MCF 10A (cell line): ENCODE measurements around the gene EGFL8. TPM values are rescaled to one million over a fixed set of nuclear protein-coding genes. Genes with fewer than 3 reads are reported as not detected.

Experiments
- BruUV-seq: library from RNA; stranded (reverse); fragments of 400-500 nt; replicated peaks from 2 replicates; lab custom pipeline; 2021; lab: Mats Ljungman, UMichigan
- CTCF ChIA-PET: fragments of 300-600 bp; sonication (Branson Sonifier 250); formaldehyde crosslinking; extraction: SDS; loops from one replicate; lab custom pipeline; 2021; ENCODE audit warnings: antibody characterized with exemption, inconsistent platforms; lab: Yijun Ruan, JAX
- POLR2A ChIA-PET: fragments of 300-600, 350-650 bp; sonication (Branson Sonifier 250); formaldehyde crosslinking; extraction: SDS; loops from one replicate; lab custom pipeline; 2020; ENCODE audit warnings: antibody characterized with exemption, inconsistent platforms; lab: Yijun Ruan, JAX
- DNase-seq: peaks from one replicate; pipeline ENCODE4 v3.0.0-alpha.2; 2018; ENCODE audit not compliant: unreplicated experiment
- H3K27ac Mint-ChIP-seq: one replicate; pipeline ENCODE4 v1.8.0; 2022; ENCODE audit warnings: mild to moderate bottlenecking, low read depth, mixed read lengths; ENCODE audit not compliant: unreplicated experiment
- H3K27me3 Mint-ChIP-seq: one replicate; pipeline ENCODE4 v1.8.0; 2022; ENCODE audit warnings: mixed read lengths; ENCODE audit not compliant: insufficient read depth, unreplicated experiment
- H3K36me3 Mint-ChIP-seq: one replicate; pipeline ENCODE4 v1.8.0; 2022; ENCODE audit warnings: mild to moderate bottlenecking, moderate library complexity, mixed read lengths; ENCODE audit not compliant: insufficient read depth, unreplicated experiment
- H3K4me1 Mint-ChIP-seq: one replicate; pipeline ENCODE4 v1.8.0; 2022; ENCODE audit warnings: mixed read lengths; ENCODE audit not compliant: insufficient read depth, unreplicated experiment
- H3K4me3 Mint-ChIP-seq: one replicate; pipeline ENCODE4 v1.8.0; 2022; ENCODE audit warnings: mild to moderate bottlenecking, moderate library complexity, mixed read lengths; ENCODE audit not compliant: unreplicated experiment
- H3K9me3 Mint-ChIP-seq: one replicate; pipeline ENCODE4 v1.8.0; 2022; ENCODE audit warnings: mixed read lengths; ENCODE audit not compliant: unreplicated experiment
- intact Hi-C: fragments of 100-400 bp; cut with micrococcal nuclease; formaldehyde crosslinking; loops from 2 replicates; pipeline ENCODE4 v1.14.1; 2022
- total RNA-seq: library from RNA; stranded (reverse); gene quantifications from 2 replicates; pipeline ENCODE4 v1.2.3, GENCODE V29; 2022
- TF ChIP-seq, protein P1 (sequence below): fragments of 200-600 bp; IDR thresholded peaks from one replicate; pipeline ENCODE4 v1.8.0; 2022; ENCODE audit warnings: antibody characterized with exemption, mild to moderate bottlenecking; ENCODE audit not compliant: unreplicated experiment

Gene EGFL8
- total RNA-seq, 1 experiment from 2014 or later = 3.1 TPM

- ChIA-PET CTCF (interaction anchor here (0.6 kb wide), 1 partner anchor 355 kb away, joined by 4 read pairs; no protein-coding TSS in a partner anchor), POLR2A (no interaction called here)
- BruUV-seq = no TSS peak
- peaks cover 10% of the 10 kb centered on the region for H3K36me3 Mint-ChIP-seq
- TF ChIP-seq, protein P1, sequence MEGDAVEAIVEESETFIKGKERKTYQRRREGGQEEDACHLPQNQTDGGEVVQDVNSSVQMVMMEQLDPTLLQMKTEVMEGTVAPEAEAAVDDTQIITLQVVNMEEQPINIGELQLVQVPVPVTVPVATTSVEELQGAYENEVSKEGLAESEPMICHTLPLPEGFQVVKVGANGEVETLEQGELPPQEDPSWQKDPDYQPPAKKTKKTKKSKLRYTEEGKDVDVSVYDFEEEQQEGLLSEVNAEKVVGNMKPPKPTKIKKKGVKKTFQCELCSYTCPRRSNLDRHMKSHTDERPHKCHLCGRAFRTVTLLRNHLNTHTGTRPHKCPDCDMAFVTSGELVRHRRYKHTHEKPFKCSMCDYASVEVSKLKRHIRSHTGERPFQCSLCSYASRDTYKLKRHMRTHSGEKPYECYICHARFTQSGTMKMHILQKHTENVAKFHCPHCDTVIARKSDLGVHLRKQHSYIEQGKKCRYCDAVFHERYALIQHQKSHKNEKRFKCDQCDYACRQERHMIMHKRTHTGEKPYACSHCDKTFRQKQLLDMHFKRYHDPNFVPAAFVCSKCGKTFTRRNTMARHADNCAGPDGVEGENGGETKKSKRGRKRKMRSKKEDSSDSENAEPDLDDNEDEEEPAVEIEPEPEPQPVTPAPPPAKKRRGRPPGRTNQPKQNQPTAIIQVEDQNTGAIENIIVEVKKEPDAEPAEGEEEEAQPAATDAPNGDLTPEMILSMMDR = no peak
- no peaks in the 10 kb centered on the region for H3K9me3 Mint-ChIP-seq
- H3K27ac Mint-ChIP-seq = no peak overlapping the region
- DNase-seq = no peak
- H3K27me3 Mint-ChIP-seq = no peaks in the 10 kb centered on the region
- no peak overlapping the region for H3K4me3 Mint-ChIP-seq
- H3K4me1 Mint-ChIP-seq = peaks cover 23% of the 10 kb centered on the region
- intact Hi-C loops = loop anchor here (10.0 kb wide), 1 partner anchor 175 kb away; the partner anchor contains the start of gene DXO
These were observed 14.2 kb upstream of the EGFL8 start for GRCh38 chr6:32149932-32150870.

DNA sequence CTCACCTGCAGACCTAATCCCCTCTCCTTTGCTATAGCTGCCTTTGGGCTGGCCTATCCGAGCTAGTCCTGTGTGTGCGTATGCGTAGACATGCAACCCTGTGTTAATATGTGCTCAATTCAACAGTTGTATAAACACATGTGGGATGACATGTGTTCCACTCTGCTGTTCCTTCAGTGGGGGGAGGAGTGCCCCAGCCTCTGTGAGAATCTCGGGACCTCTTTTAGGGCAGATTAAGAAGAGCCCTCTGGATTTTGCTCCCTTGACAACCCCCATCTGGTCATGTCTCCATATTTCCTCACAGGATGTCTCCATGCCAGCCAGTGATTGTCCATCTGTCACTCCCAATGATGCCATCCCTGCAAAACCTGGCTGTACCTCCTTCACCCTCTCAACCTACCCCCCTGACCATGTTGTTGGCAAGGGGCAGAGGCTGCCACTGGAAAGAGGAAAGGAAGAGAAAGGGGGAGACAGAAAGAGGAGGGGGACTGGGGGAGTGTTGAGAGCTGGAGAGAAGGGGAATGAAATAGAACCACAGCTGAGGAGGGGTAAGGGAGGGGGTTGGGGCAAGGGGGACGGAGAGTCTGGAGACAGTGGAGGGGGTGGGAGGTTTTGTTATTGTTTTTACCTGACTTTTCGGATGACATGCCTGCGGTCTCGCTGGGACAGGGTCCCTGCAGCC, 13.1 kb upstream of the EGFL8 start:
- intact Hi-C loops = loop anchor here (10.0 kb wide), 1 partner anchor 177 kb away; the partner anchor contains the start of gene DXO
- no TSS peak for BruUV-seq
- no peak overlapping the region for H3K27ac Mint-ChIP-seq
- H3K36me3 Mint-ChIP-seq = peaks cover 10% of the 10 kb centered on the region
- H3K27me3 Mint-ChIP-seq = no peaks in the 10 kb centered on the region
- TF ChIP-seq, protein P1 = no peak
- H3K4me3 Mint-ChIP-seq = no peak overlapping the region
- H3K4me1 Mint-ChIP-seq = peaks cover 23% of the 10 kb centered on the region
- POLR2A ChIA-PET = no interaction called here
- no peak for DNase-seq
- CTCF ChIA-PET = interaction anchor here (0.6 kb wide), 1 partner anchor 8 kb away, joined by 3 read pairs; no protein-coding TSS in a partner anchor
- no peaks in the 10 kb centered on the region for H3K9me3 Mint-ChIP-seq

GRCh38 chr6:32151863-32152768, 12.3 kb upstream of the EGFL8 start, which contains the start of gene PRRT1:
Gene PRRT1, minus strand, starts transcription at chr6:32151939. Its CDS starts 112 bp downstream, at chr6:32151827.
- peaks cover 10% of the 10 kb centered on the region for H3K36me3 Mint-ChIP-seq
- peaks cover 18% of the 10 kb centered on the region for H3K4me1 Mint-ChIP-seq
- TF ChIP-seq, protein P1 = no peak
- no TSS peak for BruUV-seq
- CTCF ChIA-PET = interaction anchor here (0.6 to 1.1 kb wide), 2 partner anchors 9 to 35 kb away, joined by 3 to 4 read pairs; no protein-coding TSS in a partner anchor
- no peak within 1 kb of the TSS for H3K4me3 Mint-ChIP-seq
- H3K27ac Mint-ChIP-seq = no peak within 1 kb of the TSS
- DNase-seq = no peak
- H3K9me3 Mint-ChIP-seq = no peaks in the 10 kb centered on the region
- intact Hi-C loops = loop anchor here (10.0 kb wide), 1 partner anchor 177 kb away; the partner anchor contains the start of gene DXO
- H3K27me3 Mint-ChIP-seq = no peaks in the 10 kb centered on the region
- POLR2A ChIA-PET = interaction anchor here (0.6 kb wide), 1 partner anchor 36 kb away, joined by 9 read pairs; no protein-coding TSS in a partner anchor
